Activated naive CD8-positive, alpha-beta T cell treated with anti-CD3 and anti-CD28 coated beads, Interleukin-2, amount 50 U/mL, for 24 hours (primary cell): ENCODE measurements around the gene TBX10.

Experiments used
- ATAC-seq: fragments of 150-1000 bp; cut with Tn5 transposase; one replicate; pipeline ENCODE4 v1.10.0; 2021
- DNase-seq: peaks from one replicate; pipeline ENCODE4 v3.0.0; 2021
- H3K27ac Mint-ChIP-seq: one replicate; pipeline ENCODE4 v1.8.0; 2021; ENCODE audit warnings: mild to moderate bottlenecking, mixed read lengths
- H3K27me3 Mint-ChIP-seq: one replicate; pipeline ENCODE4 v1.8.0; 2021; ENCODE audit warnings: mixed read lengths
- H3K36me3 Mint-ChIP-seq: one replicate; pipeline ENCODE4 v1.8.0; 2021; ENCODE audit warnings: low read depth, mixed read lengths
- H3K4me1 Mint-ChIP-seq: one replicate; pipeline ENCODE4 v1.8.0; 2021; ENCODE audit warnings: mixed read lengths
- H3K4me3 Mint-ChIP-seq: one replicate; pipeline ENCODE4 v1.8.0; 2021; ENCODE audit warnings: mild to moderate bottlenecking, moderate library complexity, mixed read lengths
- H3K9me3 Mint-ChIP-seq: one replicate; pipeline ENCODE4 v1.8.0; 2021; ENCODE audit warnings: mixed read lengths

TBX10 gene

DNA sequence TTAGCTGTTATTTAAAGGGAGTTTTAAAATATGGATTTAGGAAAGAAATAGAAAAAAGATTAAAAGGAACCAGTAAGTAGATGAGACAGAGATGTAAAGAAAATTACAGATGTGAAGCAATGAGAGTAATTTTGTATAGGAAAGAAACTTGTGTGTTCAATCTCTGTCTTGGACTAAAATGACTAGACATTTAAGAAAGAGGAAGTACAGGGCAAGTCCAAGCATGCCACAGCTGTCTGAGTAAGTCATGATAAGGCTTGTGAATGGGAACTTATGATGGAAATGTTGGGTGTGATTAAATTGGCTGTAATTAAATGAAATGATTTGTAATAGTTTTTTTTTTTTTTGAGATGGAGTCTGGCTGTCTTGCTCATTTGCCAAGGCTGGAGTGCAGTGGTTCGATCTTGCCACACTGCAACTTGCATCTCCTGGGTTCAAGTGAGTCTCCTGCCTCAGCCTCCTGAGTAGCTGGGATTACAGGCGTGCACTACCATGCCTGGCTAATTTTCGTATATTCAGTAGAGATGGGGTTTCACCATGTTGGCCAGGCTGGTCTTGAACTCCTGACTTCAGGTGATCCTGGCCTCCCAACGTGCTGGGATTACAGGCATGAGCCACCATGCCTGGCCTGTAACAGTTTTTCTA, 16.8 kb upstream of the TBX10 start:
- ATAC-seq (no peak), DNase-seq (no peak)
- Mint-ChIP-seq H3K9me3 (no peaks in the 10 kb centered on the region), H3K27ac (no peak overlapping the region), H3K4me3 (no peak overlapping the region), H3K4me1 (peaks cover 7% of the 10 kb centered on the region), H3K36me3 (peaks cover 4% of the 10 kb centered on the region), H3K27me3 (no peaks in the 10 kb centered on the region)

DNA sequence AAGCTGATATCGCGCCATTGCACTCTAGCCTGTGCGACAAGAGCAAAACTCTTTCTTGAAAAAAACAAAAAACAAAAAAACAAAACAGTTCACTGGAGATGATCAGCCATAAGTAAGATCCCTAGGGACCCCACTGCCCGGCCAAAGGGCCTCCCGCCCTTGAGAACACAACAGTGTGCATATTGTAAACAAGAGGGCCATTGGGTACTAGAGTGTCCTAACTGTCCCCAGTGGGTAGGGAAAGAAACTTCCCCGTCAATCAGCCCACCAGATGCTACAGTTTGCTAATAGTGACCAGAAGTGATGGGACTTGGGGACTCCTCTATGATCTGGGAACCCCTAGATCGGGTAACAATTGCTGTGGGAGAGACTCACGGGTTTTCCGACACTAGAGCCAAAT, 14.7 kb upstream of the TBX10 start:
- Mint-ChIP-seq H3K27me3 (no peaks in the 10 kb centered on the region), H3K4me3 (no peak overlapping the region), H3K9me3 (no peaks in the 10 kb centered on the region)

DNA sequence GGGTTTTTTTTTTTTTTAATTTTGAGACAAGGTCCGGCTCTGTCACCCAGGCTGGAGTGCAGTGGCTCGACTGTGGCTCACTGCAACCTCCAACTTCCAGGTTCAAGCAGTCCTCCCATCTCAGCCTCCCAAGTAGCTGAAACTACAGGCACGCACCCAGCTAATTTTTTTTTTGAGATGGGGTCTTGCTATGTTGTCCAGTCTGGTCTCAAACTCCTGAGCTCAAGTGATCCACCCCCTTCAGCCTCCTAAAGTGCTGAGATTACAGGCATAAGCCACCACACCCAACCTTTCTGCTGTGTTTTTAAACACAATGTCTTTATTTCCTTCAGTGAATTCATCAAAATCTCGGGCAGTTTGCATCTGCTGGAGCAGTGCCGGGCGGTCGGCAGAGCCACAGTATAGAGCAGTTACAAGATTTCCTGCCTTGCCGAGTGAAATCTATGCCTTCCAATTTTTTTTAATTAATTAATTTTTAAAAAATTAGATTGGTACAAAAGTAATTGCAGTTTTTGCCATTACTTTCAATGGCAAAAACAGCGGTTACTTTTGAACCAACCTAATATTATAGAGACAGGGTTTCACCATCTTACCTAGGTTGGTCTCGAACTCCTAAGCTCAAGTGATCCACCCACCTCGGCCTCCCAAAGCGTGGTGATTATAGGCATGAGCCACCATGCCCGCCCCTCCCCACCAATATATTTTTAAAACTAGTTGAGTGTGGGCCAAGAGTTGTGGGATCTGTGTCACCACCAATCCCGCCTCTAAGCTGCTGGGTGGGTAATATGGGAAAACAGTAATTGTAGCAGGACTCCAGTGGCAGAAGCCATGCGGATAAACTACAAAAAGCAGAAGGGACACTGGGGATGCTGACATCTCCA, 13.6 kb upstream of the TBX10 start:
- no peak overlapping the region for H3K4me3 Mint-ChIP-seq
- H3K36me3 Mint-ChIP-seq, result peaks cover 4% of the 10 kb centered on the region
- no peak overlapping the region for H3K27ac Mint-ChIP-seq
- DNase-seq, result no peak
- H3K27me3 Mint-ChIP-seq, result no peaks in the 10 kb centered on the region
- no peak for ATAC-seq
- H3K9me3 Mint-ChIP-seq, result no peaks in the 10 kb centered on the region
- H3K4me1 Mint-ChIP-seq, result peaks cover 28% of the 10 kb centered on the region

More for the DNA sequence above, 14.7 kb upstream of the TBX10 start:
- peaks cover 4% of the 10 kb centered on the region for H3K36me3 Mint-ChIP-seq
- peaks cover 21% of the 10 kb centered on the region for H3K4me1 Mint-ChIP-seq
- no peak overlapping the region for H3K27ac Mint-ChIP-seq
- ATAC-seq (no peak), DNase-seq (no peak)

DNA sequence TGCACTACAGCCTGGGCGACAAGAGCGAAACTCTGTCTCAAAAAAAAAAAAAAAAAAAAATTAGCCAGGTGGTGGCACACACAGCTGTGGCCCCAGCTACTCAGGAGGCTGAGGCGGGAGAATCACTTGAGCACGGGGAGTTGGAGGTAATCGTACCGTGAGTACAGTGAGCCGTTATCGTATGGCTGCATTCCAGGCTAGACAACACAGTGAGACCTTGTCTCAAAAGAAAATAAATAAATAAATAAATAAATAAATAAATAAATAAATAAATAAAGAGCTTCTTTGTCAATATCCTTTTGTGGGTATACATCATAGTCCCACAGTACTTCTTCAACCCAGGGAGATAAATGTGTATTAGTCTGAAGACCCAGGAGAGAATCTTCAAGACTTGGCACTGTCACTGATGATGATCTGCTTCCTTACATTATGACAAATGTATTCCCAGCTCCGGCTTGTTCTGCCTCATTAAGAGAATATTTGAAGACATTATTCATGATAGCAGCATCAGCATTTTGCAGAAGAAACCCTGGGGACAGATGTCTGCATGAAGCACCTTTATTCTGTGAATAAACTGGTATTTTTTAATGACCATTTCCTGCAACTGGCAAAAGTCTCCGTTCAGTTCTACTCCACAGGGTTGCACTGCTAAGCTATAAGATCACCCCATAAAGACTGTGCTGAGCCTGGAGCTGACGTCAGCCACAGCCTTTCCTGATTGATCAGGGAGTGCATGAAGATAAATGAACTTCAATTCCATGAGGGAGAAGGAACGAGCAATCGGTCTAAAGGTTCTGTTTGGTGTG, 12.6 kb upstream of the TBX10 start:
- Mint-ChIP-seq H3K27me3 (no peaks in the 10 kb centered on the region), H3K9me3 (no peaks in the 10 kb centered on the region), H3K27ac (no peak overlapping the region), H3K36me3 (peaks cover 4% of the 10 kb centered on the region), H3K4me3 (no peak overlapping the region), H3K4me1 (peaks cover 33% of the 10 kb centered on the region)
- DNase-seq, result no peak
- ATAC-seq, result no peak

DNA sequence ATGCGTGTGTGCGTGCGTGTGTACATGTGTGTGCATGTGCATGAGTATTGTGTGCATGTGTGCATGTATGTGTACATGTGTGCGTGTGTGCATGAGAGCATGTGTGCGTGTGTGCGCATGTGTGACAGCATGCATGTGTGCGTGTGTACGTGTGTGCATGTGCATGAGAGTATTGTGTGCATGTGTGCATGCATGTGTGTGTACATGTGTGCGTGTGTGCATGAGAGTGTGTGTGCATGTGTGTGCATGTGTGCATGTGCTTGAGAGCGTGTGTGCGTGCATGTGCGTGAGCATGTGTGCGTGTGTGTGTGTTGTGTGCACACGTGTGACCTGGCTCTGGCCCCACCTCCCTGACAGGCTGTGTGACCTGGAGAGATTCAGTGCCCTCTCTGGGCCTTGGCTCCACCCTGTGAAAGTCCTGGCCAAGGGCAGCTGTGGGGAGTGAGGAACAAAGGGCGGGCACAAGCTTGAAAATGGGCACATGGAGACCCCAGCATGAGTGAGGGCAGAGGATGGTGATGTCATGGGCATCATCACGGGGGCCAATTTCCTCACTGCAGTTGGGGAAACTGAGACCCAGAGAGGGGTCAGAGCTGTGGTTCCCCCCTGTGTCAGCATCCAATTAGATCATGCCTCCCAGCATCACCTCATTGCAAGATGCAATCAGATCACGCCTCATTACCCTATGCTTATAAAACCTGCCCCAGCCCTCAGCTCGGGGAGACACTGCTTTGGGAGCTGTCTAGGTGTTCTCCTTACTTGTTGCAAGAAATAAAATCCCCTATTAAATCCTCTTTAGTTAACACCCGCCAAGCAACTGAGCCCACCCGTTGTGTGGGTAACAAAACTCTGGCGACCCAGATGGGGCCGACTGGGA, 10.3 kb upstream of the TBX10 start:
- H3K4me3 Mint-ChIP-seq, result peak overlapping the region; percentile 76
- ATAC-seq (no peak), DNase-seq (no peak)
- no peaks in the 10 kb centered on the region for H3K27me3 Mint-ChIP-seq
- H3K27ac Mint-ChIP-seq, result peak overlapping the region; percentile 82
- H3K36me3 Mint-ChIP-seq, result no peaks in the 10 kb centered on the region
- peaks cover 47% of the 10 kb centered on the region for H3K4me1 Mint-ChIP-seq
- no peaks in the 10 kb centered on the region for H3K9me3 Mint-ChIP-seq

DNA sequence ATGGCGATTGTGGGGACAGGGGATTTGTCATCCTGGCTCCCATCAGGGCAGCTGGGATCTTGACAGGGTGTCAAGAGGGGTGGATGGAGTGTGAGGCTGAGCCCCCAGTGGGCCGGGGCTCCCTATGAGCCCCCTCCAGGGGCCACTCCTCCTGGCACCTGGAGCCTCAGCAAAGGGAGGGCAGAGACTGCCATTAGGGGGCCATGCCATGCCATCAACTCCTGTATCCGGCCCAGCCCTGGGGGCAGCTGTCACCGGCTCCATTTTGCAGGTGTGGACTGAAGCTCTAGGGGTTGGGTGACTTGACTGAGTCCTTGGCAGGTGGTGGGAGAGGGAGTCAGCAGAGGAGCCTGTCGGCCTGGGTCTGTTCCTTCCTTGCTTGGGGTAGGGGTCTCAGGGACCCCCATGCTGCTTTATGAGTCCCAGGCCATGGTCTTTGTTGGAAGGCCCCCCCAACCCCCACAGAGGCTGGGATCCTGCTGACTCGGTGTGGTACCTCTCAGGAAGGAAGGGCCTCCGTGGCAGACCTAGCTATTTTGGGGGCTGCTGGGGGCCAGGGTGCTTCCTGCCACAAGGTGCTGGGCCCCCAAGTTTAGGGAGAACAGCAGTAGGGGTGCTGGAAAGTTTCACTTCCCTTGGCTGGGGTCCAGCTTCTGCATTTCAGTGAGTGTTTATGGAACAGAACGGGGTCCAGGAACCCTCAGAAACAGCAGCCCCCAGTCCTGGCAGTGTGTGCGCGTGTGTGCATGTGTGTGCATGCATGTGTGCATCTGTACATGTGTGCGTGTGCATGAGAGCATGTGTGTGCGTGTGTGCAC, 9.4 kb upstream of the TBX10 start:
- ATAC-seq, result no peak
- H3K27me3 Mint-ChIP-seq, result no peaks in the 10 kb centered on the region
- no peak for DNase-seq
- peaks cover 49% of the 10 kb centered on the region for H3K4me1 Mint-ChIP-seq
- H3K4me3 Mint-ChIP-seq, result no peak overlapping the region
- no peak overlapping the region for H3K27ac Mint-ChIP-seq
- no peaks in the 10 kb centered on the region for H3K36me3 Mint-ChIP-seq
- no peaks in the 10 kb centered on the region for H3K9me3 Mint-ChIP-seq

DNA sequence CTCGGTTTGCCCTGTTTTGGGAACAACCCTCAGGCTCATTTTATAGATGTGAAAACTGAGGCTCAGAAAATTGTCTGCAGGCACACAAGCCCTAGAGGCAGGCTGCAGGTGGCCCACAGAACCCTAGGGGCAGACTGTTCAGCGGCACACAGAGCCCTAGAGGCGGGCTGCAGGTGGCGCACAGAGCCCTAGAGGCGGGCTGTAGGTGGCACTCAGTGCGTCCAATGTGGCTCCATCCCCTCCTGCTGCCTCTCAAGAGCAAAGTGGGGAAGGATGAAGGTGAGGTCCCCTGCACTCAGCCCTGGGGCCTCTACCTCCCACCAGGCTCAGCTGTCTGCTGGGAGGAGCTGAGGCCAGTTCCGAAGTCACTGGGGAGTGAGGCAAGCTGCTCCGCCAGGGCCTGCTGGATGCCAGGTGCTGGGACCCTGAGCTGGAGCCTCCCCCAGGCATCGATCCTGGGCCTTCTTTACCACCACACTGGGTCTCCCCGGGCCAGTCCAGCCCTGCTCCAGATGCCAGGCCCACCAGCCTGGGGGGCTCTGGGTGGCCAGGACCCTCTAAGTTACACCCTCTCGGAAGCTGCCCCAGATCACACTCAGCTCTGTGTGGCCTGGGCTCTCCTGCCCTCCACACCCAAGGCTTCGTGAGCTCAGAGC, 8.7 kb upstream of the TBX10 start:
- H3K4me1 Mint-ChIP-seq, result peaks cover 50% of the 10 kb centered on the region
- ATAC-seq, result peak; percentile 88
- peak; percentile 62 for DNase-seq
- no peaks in the 10 kb centered on the region for H3K36me3 Mint-ChIP-seq
- no peaks in the 10 kb centered on the region for H3K9me3 Mint-ChIP-seq
- H3K4me3 Mint-ChIP-seq, result no peak overlapping the region
- no peaks in the 10 kb centered on the region for H3K27me3 Mint-ChIP-seq
- no peak overlapping the region for H3K27ac Mint-ChIP-seq

DNA sequence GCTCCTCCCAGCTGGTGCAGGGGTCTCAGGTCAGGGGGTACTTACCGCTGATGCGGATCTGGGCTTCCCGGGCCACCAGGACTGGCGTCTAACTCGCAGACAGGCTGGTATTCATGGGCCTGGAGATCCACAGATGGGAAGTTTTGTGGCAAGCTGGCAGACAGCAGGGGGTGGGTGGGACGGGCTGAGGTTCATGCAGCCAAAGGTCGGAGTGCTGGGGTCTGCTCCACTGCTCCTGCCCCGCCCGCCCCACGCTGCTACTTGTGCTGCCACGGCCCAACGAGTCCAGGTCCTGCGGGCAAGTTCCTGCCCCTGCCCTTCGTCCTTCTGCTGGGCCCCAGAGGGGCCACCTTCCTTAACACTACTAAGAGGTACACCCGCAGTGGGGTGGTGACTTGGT, 7.9 kb upstream of the TBX10 start:
- H3K4me1 Mint-ChIP-seq, result peaks cover 50% of the 10 kb centered on the region
- H3K4me3 Mint-ChIP-seq, result no peak overlapping the region
- H3K9me3 Mint-ChIP-seq, result no peaks in the 10 kb centered on the region
- H3K36me3 Mint-ChIP-seq, result no peaks in the 10 kb centered on the region
- H3K27ac Mint-ChIP-seq, result no peak overlapping the region
- ATAC-seq, result no peak
- no peaks in the 10 kb centered on the region for H3K27me3 Mint-ChIP-seq
- DNase-seq, result no peak

DNA sequence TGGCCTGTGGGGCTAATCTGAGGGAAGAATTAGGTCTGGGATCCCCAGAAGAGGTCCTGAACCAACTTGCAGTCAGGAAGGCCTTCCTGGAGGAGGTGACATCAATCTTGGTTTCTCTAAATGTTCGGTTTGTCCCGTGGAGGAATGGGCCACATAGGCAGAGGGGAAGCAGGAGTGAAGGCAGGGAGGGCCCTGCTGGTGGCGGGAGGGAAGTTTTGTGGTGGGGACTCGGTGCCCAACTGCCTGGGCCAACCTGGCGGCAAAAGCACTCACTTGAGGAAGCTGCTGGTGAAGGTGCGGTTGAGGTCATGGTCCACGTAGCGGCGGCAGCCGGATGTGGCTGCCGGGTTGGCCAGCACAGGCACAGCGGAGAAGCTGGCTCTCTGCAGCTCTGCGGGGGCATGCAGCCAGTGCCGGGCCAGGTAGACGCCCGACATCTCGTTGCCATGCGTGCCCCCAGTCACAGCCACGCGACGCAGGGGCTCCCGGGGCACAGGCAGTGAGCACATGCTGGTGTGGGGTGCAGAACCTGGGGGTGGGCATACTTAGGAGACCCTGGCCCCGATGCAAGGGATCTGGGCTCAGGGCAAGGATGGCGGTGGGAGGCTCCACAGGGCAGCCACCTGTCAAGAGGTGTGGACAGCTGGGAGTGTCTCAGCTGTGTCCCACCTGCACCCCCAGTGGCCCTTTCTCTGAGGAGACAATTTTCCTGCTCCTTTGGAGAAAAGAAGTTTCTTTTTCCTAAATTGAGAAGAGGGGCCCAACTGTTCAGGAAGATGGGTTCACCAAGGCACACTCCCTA, 7.2 kb upstream of the TBX10 start:
- Mint-ChIP-seq H3K27me3 (no peaks in the 10 kb centered on the region), H3K4me1 (peaks cover 50% of the 10 kb centered on the region), H3K27ac (peak overlapping the region; percentile 28), H3K4me3 (peak overlapping the region; percentile 22), H3K9me3 (no peaks in the 10 kb centered on the region), H3K36me3 (no peaks in the 10 kb centered on the region)
- DNase-seq, result peak; percentile 53
- peak; percentile 31 for ATAC-seq

DNA sequence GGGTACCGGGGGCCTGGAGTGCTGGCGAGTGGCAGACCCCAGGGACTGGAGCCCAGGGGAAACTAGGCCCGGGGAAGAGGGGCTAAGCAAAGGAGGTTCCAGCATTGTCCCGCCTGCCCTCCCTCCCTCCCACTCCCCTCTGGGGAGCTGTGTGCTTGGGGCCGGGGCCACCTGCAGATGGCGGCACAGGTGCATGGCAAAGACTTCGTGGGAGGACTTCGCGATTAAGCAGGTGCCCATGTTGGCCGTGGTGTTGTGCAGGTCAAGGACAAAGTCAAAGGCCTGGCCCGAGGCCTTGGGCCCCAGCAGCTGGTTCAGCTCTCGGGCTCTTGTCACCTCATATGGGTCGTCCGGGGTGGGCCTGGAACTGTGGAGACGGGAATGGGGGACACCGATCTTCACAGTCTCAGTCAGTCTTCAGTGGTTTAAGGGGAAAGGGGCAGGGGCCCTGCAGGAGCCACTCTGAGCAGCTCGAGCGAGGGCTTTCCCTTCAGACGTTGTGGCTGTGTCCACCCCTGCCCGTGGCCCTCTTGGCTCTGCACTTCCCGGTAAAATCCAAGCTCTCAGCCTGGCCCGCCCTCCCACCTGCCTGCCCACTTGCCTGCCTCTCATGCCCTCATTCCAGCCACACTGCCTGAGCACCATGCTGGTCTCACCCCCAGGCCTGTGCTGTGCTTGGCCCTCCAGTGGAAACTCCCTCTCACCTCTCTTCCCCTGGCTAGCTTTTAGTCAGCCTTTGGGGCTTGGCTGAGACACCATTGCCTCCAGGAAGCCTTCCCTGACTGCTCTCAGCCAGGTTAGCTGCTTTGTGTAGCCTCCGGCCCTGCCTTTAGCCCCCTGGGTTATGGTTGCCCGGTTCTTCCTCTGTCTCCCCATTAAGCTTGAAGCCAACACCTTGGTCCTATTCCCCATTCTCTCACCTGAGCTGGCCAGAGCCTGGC, 6.2 kb upstream of the TBX10 start:
- Mint-ChIP-seq H3K27ac (no peak overlapping the region), H3K36me3 (no peaks in the 10 kb centered on the region), H3K4me1 (peaks cover 48% of the 10 kb centered on the region), H3K9me3 (no peaks in the 10 kb centered on the region), H3K27me3 (no peaks in the 10 kb centered on the region), H3K4me3 (no peak overlapping the region)
- ATAC-seq (peak; percentile 9), DNase-seq (no peak)

DNA sequence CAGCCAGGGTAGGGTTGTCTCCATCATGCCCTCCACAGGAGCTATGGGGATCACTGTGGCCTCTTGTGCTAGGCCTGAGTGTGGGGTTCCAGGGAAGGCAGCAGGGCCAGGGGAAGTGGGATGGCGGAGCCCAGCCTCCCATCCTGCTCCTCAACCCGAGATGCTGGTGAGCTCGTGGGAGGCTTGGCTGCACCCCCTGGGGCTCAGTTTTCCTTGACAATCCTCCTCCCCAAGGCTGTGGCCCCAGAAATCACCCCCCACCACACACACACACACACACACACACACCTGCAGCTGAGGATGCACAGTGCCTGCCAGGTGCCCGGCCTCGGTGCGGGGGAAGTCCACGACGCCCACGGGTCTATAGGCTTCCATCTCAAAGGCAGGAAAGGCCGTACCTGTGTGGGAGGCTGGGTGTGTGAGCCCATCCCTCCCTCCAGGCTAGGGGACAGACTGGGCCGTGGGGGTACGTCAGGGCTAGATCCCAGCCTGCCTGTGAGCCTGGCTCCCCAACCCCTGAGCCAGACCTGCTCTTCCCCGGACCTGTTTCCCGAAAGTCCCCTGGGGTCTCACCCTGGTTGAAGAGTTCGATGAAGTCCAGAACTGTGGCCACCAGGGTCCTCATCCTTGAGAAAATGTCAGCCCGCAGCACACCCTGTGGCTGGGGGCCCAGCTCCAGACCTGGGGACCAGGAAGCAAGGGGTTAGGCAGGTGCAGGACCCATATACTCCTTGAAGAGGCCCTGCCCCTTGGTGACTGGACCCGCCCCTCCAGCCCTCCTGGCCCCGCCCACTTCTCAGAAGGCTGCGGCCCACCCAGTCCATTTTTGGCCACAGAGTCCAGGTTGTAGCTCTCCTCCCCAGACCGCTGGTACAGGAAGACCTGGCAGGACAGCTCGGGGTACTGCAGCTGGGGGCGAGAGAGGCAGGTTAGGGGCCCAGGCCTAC, 5.2 kb upstream of the TBX10 start:
- DNase-seq (no peak), ATAC-seq (no peak)
- H3K9me3 Mint-ChIP-seq, result no peaks in the 10 kb centered on the region
- H3K27ac Mint-ChIP-seq, result no peak overlapping the region
- no peak overlapping the region for H3K4me3 Mint-ChIP-seq
- H3K27me3 Mint-ChIP-seq, result no peaks in the 10 kb centered on the region
- no peaks in the 10 kb centered on the region for H3K36me3 Mint-ChIP-seq
- H3K4me1 Mint-ChIP-seq, result peaks cover 40% of the 10 kb centered on the region
